Small intestine (tissue), 7 donors: ENCODE results near the gene DDIAS. TPM values are rescaled to one million over a fixed set of nuclear protein-coding genes. Genes with fewer than 3 reads are reported as not detected.

Source experiments
- DNase-seq, 2 donors: peaks; one replicate each; pipeline versions ENCODE4 v3.0.0 to v3.0.0-alpha.2; 2013
- FAIRE-seq: peaks from 2 replicates; lab custom pipeline; 2012; peaks lifted over from hg19 to GRCh38; lab: Jason Lieb, UNC
- H3K27ac ChIP-seq, 3 donors: one replicate each; pipeline ENCODE4 v1.5.1; 2013; ENCODE audit warnings: low read length in 2 of 3, mild to moderate bottlenecking in 2 of 3, control low read depth in 1 of 3, inconsistent platforms in 1 of 3, low read depth in 1 of 3, moderate library complexity in 1 of 3
- H3K27me3 ChIP-seq, 3 donors: one replicate each; pipeline ENCODE4 v1.6.1; 2013; ENCODE audit warnings: low read length in 3 of 3, inconsistent platforms in 1 of 3; ENCODE audit not compliant: control insufficient read depth in 3 of 3, insufficient read depth in 3 of 3
- H3K36me3 ChIP-seq, 3 donors: one replicate each; pipeline ENCODE4 v1.6.1; 2013; ENCODE audit warnings: low read length in 3 of 3, inconsistent platforms in 1 of 3, low read depth in 1 of 3, mild to moderate bottlenecking in 1 of 3, moderate library complexity in 1 of 3; ENCODE audit not compliant: control insufficient read depth in 3 of 3, insufficient read depth in 2 of 3
- H3K4me1 ChIP-seq, 3 donors: one replicate each; pipeline ENCODE4 v1.6.1; 2013; ENCODE audit warnings: low read length in 2 of 3, inconsistent platforms in 1 of 3, low read depth in 1 of 3, mild to moderate bottlenecking in 1 of 3, moderate library complexity in 1 of 3; ENCODE audit not compliant: control insufficient read depth in 3 of 3, insufficient read depth in 2 of 3
- H3K4me3 ChIP-seq, 3 donors: one replicate each; pipeline ENCODE4 v1.5.1; 2013; ENCODE audit warnings: low read length in 3 of 3, control low read depth in 1 of 3, inconsistent platforms in 1 of 3, low read depth in 1 of 3, mild to moderate bottlenecking in 1 of 3, moderate library complexity in 1 of 3
- H3K9me3 ChIP-seq, 2 donors: one replicate each; pipeline ENCODE4 v1.6.1; 2013; ENCODE audit warnings: low read depth in 1 of 2, low read length in 1 of 2; ENCODE audit not compliant: control insufficient read depth in 2 of 2, insufficient read depth in 1 of 2
- WGBS, 3 donors: extraction: QIAGEN DNeasy Blood & Tissue Kit; methylation state at CpG; one replicate each; pipeline ENCODE4 v1.1.7; 2013; 5-methylcytosine and 5-hydroxymethylcytosine counted together
- polyA plus RNA-seq, 4 donors: library from polyadenylated mRNA; stranded (reverse) in 3 of 4; unstranded in 1 of 4; fragments of 200-250 nt in 3 of 4; fragments of 120-200 nt in 1 of 4; gene quantifications; one replicate each; pipeline versions ENCODE4 v1.2.1 to v1.2.3, GENCODE V29; 2013
- donor health status: healthy with polysubstance abuse.
- donor health status: control.
- donor health status: control.
- donor health status: Bipolar disorder and iron deficiency.
- donor health status: healthy.

Gene DDIAS
- polyA plus RNA-seq, 4 donors = 0.45 to 2.6 (median 2.1) TPM; not detected in 1

GRCh38 chr11:82972103-82972502, 70.6 kb downstream of the DDIAS start:
- no peak for FAIRE-seq
- Histone ChIP-seq H3K27ac (no peak overlapping the region), H3K4me3 (no peak overlapping the region), H3K36me3 (no peaks in the 10 kb centered on the region), H3K4me1 (no peaks in the 10 kb centered on the region), H3K27me3 (no peaks in the 10 kb centered on the region), H3K9me3 (peaks cover 0 to 2% of the 10 kb centered on the region in 2 donors)
- DNase-seq = no peak
- 61 to 84% (median 81%) methylated on average over 1 of the region's 1 CpG for WGBS, 3 donors

DNA sequence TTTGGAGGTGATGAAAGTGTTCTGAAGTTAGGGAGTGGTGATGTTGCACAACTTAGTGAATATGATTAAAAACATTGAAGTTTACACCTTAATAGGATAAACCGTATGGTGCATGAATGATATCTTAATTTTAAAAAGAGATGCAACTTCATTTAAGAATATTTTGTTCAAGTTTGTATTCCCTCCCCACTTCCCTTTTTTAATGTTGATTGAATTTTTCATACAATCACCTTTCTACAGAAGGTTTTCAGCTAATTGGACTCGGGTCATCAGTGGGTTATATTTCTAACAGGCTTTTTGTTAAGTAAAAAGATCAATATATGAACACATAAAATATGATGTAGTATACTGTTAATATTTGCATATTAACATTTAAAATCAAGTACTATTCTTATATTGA, 72.6 kb downstream of the DDIAS start:
- WGBS, 3 donors = 87 to 92% (median 90%) methylated on average over 2 of the region's 2 CpGs
- Histone ChIP-seq H3K9me3 (peaks cover 0 to 2% of the 10 kb centered on the region in 2 donors), H3K27ac (no peak overlapping the region), H3K4me1 (peaks cover 0 to 2% (median 0%) of the 10 kb centered on the region in 3 donors), H3K36me3 (no peaks in the 10 kb centered on the region), H3K4me3 (no peak overlapping the region), H3K27me3 (no peaks in the 10 kb centered on the region)
- FAIRE-seq = peak; percentile 36
- DNase-seq = no peak

DNA sequence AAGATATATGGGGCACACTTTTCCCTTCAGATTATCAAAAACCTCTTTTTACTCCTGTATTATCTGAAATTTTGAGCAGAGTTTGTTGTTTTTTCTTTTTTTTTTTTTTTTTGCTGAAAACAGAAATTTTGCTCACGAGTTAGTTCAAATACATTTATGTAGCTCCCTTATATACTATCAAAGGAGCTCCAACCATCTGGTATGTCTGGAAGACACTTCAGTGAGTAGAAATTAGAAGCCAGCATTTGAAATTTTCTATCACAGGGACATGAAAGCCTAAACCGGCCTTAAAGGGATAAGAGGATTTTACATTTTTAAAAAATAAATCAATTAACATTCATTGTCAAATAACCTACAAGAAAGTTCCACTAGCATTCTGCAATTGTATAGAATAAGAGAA, 73.3 kb downstream of the DDIAS start:
- Histone ChIP-seq H3K27ac (no peak overlapping the region), H3K4me3 (no peak overlapping the region), H3K27me3 (no peaks in the 10 kb centered on the region), H3K9me3 (peaks cover 0 to 2% of the 10 kb centered on the region in 2 donors), H3K36me3 (no peaks in the 10 kb centered on the region), H3K4me1 (peaks cover 0 to 2% (median 0%) of the 10 kb centered on the region in 3 donors)
- FAIRE-seq (no peak), DNase-seq (no peak)
- WGBS, 3 donors = 62 to 93% (median 85%) methylated on average over 2 of the region's 2 CpGs

- Histone ChIP-seq H3K36me3 (no peaks in the 10 kb centered on the region), H3K4me1 (peaks cover 0 to 2% (median 0%) of the 10 kb centered on the region in 3 donors), H3K27ac (no peak overlapping the region), H3K9me3 (peaks cover 0 to under 1% of the 10 kb centered on the region in 2 donors), H3K4me3 (no peak overlapping the region), H3K27me3 (no peaks in the 10 kb centered on the region)
- FAIRE-seq (no peak), DNase-seq (no peak)
These were observed 74.3 kb downstream of the DDIAS start for GRCh38 chr11:82975882-82976281.

DNA sequence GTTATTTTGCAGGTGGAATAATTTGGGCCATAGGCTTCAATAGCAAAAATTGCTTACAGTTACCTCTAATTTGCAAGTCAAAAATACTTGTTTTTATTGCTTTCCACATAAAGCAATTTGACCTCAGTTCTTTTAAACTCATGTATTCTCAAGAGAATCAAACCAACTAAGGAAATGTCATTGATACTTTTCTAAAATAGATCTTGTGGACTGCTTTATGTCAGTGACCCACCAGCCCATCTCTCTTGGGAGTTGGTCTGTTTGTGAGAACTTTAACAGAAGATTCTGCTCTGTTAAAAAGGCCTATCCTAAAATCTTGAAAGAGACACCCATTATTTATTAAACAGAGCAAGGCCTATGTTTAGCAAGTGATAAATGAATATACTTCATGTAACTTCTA, 75.2 kb downstream of the DDIAS start:
- Histone ChIP-seq H3K4me1 (peaks cover 0 to 2% (median 0%) of the 10 kb centered on the region in 3 donors), H3K27me3 (no peaks in the 10 kb centered on the region), H3K27ac (no peak overlapping the region), H3K36me3 (peaks cover 0 to 2% (median under 1%) of the 10 kb centered on the region in 3 donors), H3K4me3 (no peak overlapping the region), H3K9me3 (no peaks in the 10 kb centered on the region)
- DNase-seq (no peak), FAIRE-seq (no peak)

DNA sequence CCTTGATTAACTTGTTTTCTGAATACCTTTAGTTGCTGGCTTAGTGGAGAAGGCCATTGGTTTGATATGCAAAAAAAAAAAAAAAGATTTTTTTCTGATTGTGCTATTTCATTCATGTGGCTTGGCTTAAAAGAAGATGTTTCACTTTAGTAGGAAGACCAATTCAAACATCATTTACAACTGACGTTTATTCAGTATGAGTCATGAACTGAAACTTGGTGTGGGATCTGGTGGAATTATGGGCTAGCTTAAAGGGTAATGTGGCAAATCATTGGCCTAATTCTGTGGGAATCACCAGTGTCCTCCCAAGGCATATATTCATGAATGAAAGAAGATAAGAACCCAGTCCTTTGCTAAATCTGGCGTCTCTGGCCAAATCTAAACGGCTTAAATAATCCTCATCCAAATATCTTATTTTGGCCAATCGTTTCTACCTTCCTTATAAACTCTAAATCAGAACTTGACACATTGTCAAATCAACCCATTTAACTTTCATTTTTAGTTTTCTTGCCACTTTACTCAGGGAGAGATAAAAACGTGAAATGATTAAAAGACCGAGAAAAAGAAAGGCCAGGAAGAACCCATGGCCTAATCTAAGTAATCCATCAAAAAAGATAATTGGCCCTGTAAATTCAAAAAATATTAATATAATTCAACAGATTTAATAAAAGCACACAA, 77.0 kb downstream of the DDIAS start:
- H3K27ac ChIP-seq = no peak overlapping the region
- no peaks in the 10 kb centered on the region for H3K27me3 ChIP-seq
- no peak overlapping the region for H3K4me3 ChIP-seq
- peaks cover 0 to 2% (median 0%) of the 10 kb centered on the region in 3 donors for H3K4me1 ChIP-seq
- WGBS, 3 donors = 67 to 76% (median 73%) methylated on average over 6 of the region's 6 CpGs
- H3K36me3 ChIP-seq = peaks cover 0 to 4% (median 4%) of the 10 kb centered on the region in 3 donors
- DNase-seq = no peak
- FAIRE-seq = peak; percentile 30
- H3K9me3 ChIP-seq = no peaks in the 10 kb centered on the region

DNA sequence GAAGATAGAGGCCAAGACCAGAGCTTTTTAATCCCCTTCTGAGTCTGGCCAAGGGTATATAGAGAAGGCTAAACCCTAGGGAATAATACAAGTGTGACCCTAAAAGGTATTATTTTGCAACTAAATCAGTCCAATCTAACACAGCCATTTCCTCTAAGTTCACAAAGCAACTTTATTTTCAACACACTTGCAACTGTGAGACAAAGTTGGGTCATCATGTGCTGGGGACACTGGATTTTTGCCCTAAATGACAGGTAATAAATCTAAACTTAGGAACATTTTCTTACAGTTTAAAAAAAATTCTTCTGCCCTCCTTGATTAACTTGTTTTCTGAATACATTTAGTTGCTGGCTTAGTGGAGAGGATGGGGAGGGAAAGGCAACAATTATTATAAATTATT, 78.3 kb downstream of the DDIAS start:
- H3K36me3 ChIP-seq = peaks cover 0 to 7% (median 4%) of the 10 kb centered on the region in 3 donors
- H3K27ac ChIP-seq = no peak overlapping the region
- H3K27me3 ChIP-seq = no peaks in the 10 kb centered on the region
- H3K4me3 ChIP-seq = no peak overlapping the region
- FAIRE-seq (no peak), DNase-seq (no peak)
- H3K9me3 ChIP-seq = no peaks in the 10 kb centered on the region
- peaks cover 0 to 2% (median 0%) of the 10 kb centered on the region in 3 donors for H3K4me1 ChIP-seq

GRCh38 chr11:82980292-82980691, 78.8 kb downstream of the DDIAS start:
- FAIRE-seq (no peak), DNase-seq (no peak)
- Histone ChIP-seq H3K36me3 (peaks cover 0 to 7% (median 4%) of the 10 kb centered on the region in 3 donors), H3K4me3 (no peak overlapping the region), H3K27me3 (no peaks in the 10 kb centered on the region), H3K4me1 (peaks cover 0 to 2% (median 0%) of the 10 kb centered on the region in 3 donors), H3K9me3 (no peaks in the 10 kb centered on the region), H3K27ac (no peak overlapping the region)

DNA sequence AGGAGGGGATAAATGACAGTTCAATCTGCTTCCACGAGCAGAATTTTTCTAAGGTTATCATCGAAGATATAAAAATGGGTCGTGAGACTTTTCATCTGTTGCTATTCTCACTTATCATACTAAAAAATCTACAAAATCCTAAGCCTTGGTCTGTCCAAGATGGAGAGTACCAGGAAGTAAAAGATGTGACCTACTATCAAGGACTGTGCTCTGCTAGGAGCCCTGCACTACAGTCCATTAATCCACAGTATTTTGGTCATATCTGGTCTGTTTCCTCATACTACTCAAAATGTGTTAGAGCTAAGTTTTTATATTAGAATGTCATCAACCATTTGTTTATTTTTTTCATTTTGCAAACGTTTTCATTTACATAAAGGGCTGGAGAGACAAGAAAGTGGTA, 79.4 kb downstream of the DDIAS start:
- Histone ChIP-seq H3K27me3 (no peaks in the 10 kb centered on the region), H3K36me3 (peaks cover 3 to 7% (median 4%) of the 10 kb centered on the region in 3 donors), H3K27ac (no peak overlapping the region), H3K9me3 (no peaks in the 10 kb centered on the region), H3K4me1 (peaks cover 0 to 2% (median 0%) of the 10 kb centered on the region in 3 donors), H3K4me3 (no peak overlapping the region)
- WGBS, 3 donors = 85 to 88% (median 86%) methylated on average over 4 of the region's 4 CpGs
- no peak for FAIRE-seq
- DNase-seq = no peak
